ENCODE results near the gene CRYGA. TPM values are rescaled to one million over a fixed set of nuclear protein-coding genes. Genes with fewer than 3 reads are reported as not detected.

CRYGA gene, protein sequence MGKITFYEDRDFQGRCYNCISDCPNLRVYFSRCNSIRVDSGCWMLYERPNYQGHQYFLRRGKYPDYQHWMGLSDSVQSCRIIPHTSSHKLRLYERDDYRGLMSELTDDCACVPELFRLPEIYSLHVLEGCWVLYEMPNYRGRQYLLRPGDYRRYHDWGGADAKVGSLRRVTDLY
- total RNA-seq: not detected

DNA sequence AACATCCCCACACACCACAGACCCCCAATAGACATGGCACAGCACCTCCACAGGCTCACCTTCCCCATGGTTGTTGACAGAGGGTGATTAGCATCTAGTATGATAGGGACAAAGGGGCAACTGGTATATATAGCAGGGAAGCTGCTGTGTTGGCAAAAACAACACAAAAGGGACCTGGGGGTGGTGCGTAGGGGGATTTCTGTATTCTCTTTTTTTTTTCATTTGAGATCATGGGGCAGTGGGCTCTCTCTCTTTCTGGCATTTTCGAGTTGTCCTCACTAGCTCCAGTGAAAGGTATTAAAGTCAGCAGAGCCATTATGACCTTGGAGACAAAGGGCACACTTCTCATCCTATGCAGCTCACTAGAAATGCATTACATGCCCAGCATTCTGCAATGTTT is at the start of gene CRYGA:
CRYGA (minus strand) TSS at position 101 of the 400 bp plus-strand sequence; CDS start at position 68, 33 bp downstream.
- Mint-ChIP-seq H3K27me3 (ENCODE audit: low read depth) (peaks cover 6% of the 10 kb centered on the region), H3K27ac (no peak within 1 kb of the TSS), H3K4me1 (ENCODE audit: low read depth) (no peaks in the 10 kb centered on the region), H3K4me3 (no peak within 1 kb of the TSS), H3K9me3 (no peaks in the 10 kb centered on the region), H3K36me3 (ENCODE audit: insufficient read depth in 2 of 2) (no peaks in the 10 kb centered on the region)
- ATAC-seq (replicated peaks in 1 of 2) (no peak), DNase-seq (no peak)

DNA sequence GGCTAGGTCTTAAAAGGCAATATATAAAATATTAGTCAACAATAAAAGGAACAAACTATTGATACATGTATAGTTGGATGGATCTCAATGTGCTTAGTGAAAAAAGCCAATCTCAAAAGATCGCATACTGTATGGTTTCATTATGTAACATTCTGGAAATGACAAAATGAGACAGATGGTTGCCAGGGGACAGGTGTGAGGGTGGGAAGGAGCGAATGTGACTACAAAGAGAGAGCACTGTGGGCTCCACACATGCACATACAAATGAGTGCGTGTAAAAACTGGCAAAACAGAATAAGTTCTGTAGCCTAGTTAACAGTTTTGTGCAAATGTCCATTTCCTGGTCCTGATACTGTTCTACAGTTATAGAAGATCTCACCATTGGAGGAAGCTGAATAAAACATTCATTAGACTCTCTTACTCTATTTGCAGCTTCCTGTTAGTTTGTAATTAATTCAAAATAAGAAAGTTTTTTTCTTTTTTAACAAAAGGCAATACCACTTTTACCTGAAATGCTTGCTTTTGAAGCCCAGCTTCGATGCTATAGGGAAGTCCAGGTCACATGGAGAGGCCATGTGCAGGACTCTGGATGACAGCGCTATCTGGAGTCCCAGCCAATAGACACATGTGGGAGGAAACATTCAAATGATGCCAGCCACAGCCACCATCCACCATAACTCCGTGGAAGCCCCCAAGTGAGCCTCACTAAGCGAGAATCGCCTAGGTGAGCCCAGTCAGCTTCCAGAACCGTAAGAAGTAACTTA is 47.5 kb upstream of the CRYGA start:
- no peaks in the 10 kb centered on the region for H3K36me3 Mint-ChIP-seq (ENCODE audit: insufficient read depth in 2 of 2)
- H3K9me3 Mint-ChIP-seq: no peaks in the 10 kb centered on the region
- DNase-seq: no peak
- peaks cover 6% of the 10 kb centered on the region for H3K27me3 Mint-ChIP-seq (ENCODE audit: low read depth)
- H3K4me1 Mint-ChIP-seq (ENCODE audit: low read depth): no peaks in the 10 kb centered on the region
- H3K27ac Mint-ChIP-seq: no peak overlapping the region
- ATAC-seq (replicated peaks in 1 of 2): no peak
- no peak overlapping the region for H3K4me3 Mint-ChIP-seq

- Mint-ChIP-seq H3K27me3 (ENCODE audit: low read depth) (peaks cover 6% of the 10 kb centered on the region), H3K9me3 (no peaks in the 10 kb centered on the region), H3K27ac (no peak overlapping the region), H3K36me3 (ENCODE audit: insufficient read depth in 2 of 2) (no peaks in the 10 kb centered on the region), H3K4me1 (ENCODE audit: low read depth) (peaks cover 5% of the 10 kb centered on the region), H3K4me3 (no peak overlapping the region)
- no peak for ATAC-seq (replicated peaks in 1 of 2)
- DNase-seq: no peak
These were observed 45.1 kb upstream of the CRYGA start for GRCh38 chr2:208208335-208209085.

GRCh38 chr2:208207769-208208168 is 44.4 kb upstream of the CRYGA start:
- DNase-seq: no peak
- Mint-ChIP-seq H3K27me3 (ENCODE audit: low read depth) (peaks cover 6% of the 10 kb centered on the region), H3K4me1 (ENCODE audit: low read depth) (peaks cover 5% of the 10 kb centered on the region), H3K36me3 (ENCODE audit: insufficient read depth in 2 of 2) (no peaks in the 10 kb centered on the region), H3K9me3 (no peaks in the 10 kb centered on the region), H3K4me3 (no peak overlapping the region), H3K27ac (no peak overlapping the region)
- no peak for ATAC-seq (replicated peaks in 1 of 2)

DNA sequence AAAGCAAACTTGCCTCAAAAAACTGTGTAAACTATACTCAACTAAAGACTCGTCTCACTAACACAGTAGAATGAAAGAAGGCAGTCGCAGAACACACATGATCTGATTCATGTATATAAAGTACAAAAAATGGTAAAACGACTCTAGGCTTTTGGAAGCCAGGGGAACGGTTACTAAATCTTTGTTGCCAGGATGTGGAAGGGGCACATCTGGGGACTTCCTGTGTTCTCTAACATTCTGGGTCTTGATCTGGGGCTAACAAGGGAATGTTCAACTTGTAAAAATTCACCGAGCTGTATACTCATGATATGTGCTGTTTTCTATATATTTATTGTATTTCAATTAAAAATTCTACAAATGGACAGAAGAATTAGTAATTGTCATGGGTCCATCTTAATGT is 40.8 kb upstream of the CRYGA start:
- ATAC-seq (replicated peaks in 1 of 2) (no peak), DNase-seq (no peak)
- peaks cover 1% of the 10 kb centered on the region for H3K27me3 Mint-ChIP-seq (ENCODE audit: low read depth)
- H3K9me3 Mint-ChIP-seq: no peaks in the 10 kb centered on the region
- H3K4me3 Mint-ChIP-seq: no peak overlapping the region
- H3K27ac Mint-ChIP-seq: no peak overlapping the region
- H3K36me3 Mint-ChIP-seq (ENCODE audit: insufficient read depth in 2 of 2): no peaks in the 10 kb centered on the region
- peaks cover 5% of the 10 kb centered on the region for H3K4me1 Mint-ChIP-seq (ENCODE audit: low read depth)

DNA sequence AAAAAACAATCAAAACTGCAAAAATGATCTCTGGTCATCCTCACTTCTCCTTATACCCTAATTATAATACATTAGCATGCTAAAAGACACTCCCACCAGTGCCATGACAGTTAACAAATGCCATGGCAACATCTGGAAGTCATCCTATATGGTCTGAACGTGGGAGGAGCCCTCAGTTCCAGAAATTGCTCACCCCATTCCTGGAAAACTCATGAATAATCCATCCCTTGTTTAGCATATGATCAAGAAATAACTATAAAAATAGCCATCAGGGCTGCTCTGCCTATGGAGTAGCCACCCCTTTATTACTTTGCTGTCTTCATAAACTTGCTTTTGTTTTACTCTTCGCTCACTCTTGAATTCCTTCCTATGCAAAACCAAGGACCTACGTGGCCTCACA is 32.1 kb upstream of the CRYGA start:
- Mint-ChIP-seq H3K4me1 (ENCODE audit: low read depth) (no peaks in the 10 kb centered on the region), H3K4me3 (no peak overlapping the region), H3K27me3 (ENCODE audit: low read depth) (no peaks in the 10 kb centered on the region), H3K9me3 (no peaks in the 10 kb centered on the region), H3K27ac (no peak overlapping the region), H3K36me3 (ENCODE audit: insufficient read depth in 2 of 2) (no peaks in the 10 kb centered on the region)
- ATAC-seq (replicated peaks in 1 of 2): no peak
- no peak for DNase-seq

DNA sequence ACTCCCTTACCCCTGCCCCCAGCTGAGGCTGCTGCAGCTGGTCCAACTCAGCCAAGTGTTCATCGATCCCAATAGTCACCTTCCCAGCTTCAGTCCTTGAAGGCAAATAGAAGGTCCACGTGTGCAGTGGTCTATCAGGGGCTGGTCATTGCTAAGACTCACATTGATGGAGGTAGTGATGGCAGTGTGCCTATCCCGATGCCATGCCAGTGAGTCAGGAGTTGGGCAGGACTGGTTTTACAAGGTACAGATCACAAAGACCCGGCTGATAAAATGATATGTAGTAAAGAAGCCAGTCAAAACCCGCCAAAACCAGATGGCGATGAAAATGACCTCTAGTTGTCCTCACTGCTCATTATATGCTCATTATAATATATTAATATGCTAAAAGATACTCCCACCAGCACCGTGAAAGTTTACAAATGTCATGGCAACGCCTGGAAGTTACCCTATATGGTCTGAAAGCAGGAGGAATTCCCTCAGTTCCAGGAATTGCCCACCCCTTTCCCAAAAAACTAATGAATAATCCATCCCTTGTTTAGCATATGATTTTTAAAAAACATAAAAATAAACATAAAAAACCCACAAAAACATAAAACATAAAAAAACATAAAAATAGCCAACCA is 29.3 kb upstream of the CRYGA start:
- Mint-ChIP-seq H3K9me3 (no peaks in the 10 kb centered on the region), H3K27ac (no peak overlapping the region)

DNA sequence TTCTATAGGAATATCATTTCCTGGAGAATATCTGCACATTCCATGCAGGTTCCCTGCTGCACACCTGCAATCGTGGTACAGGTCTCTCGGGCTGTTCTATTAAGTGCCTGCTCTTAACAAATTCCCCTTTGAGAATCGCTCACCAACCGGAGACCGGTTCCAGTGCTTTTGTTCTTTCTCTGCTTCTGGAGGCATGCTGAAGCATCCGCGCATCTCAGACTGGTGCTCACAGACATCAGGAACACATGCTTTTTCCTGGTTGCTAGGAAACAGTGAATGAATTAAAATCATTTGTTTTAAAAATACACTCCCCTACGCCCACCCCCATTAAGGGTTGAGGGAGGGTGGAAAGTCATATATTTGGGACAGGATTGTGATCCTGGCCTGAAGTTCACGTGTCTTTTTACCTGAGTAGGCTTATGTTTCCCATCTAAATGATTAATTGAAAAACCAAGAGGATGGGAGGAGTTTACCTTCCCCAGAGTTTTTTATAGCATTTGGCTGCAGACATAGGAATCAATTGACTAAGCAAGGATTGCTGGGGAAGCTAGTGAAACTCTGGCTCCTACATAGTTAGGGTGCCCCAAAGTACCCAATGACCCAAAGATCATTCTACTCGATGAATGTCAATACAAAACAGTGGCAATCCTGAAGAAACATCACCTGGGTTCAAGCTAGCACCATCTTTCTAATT is 26.6 kb upstream of the CRYGA start, which contains the start of gene C2orf80:
C2orf80 (minus strand) TSS at position 221 of the 694 bp plus-strand sequence. CDS start 3,044 bp downstream, outside the sequence.
- no peak for DNase-seq
- H3K4me1 Mint-ChIP-seq (ENCODE audit: low read depth): no peaks in the 10 kb centered on the region
- H3K36me3 Mint-ChIP-seq (ENCODE audit: insufficient read depth in 2 of 2): no peaks in the 10 kb centered on the region
- no peak within 1 kb of the TSS for H3K4me3 Mint-ChIP-seq
- no peaks in the 10 kb centered on the region for H3K9me3 Mint-ChIP-seq
- H3K27ac Mint-ChIP-seq: no peak within 1 kb of the TSS
- no peak for ATAC-seq (replicated peaks in 1 of 2)
- H3K27me3 Mint-ChIP-seq (ENCODE audit: low read depth): no peaks in the 10 kb centered on the region

More for the DNA sequence above, 29.3 kb upstream of the CRYGA start:
- ATAC-seq (replicated peaks in 1 of 2) (no peak), DNase-seq (no peak)
- Mint-ChIP-seq H3K4me1 (ENCODE audit: low read depth) (no peaks in the 10 kb centered on the region), H3K27me3 (ENCODE audit: low read depth) (no peaks in the 10 kb centered on the region), H3K36me3 (ENCODE audit: insufficient read depth in 2 of 2) (no peaks in the 10 kb centered on the region), H3K4me3 (no peak overlapping the region)

- Mint-ChIP-seq H3K9me3 (no peaks in the 10 kb centered on the region), H3K4me1 (ENCODE audit: low read depth) (no peaks in the 10 kb centered on the region), H3K4me3 (no peak overlapping the region), H3K36me3 (ENCODE audit: insufficient read depth in 2 of 2) (no peaks in the 10 kb centered on the region), H3K27me3 (ENCODE audit: low read depth) (peaks cover 5% of the 10 kb centered on the region), H3K27ac (no peak overlapping the region)
- ATAC-seq (replicated peaks in 1 of 2) (no peak), DNase-seq (no peak)
These were observed 25.9 kb upstream of the CRYGA start for GRCh38 chr2:208189069-208189809.

GRCh38 chr2:208186893-208187292 is 23.5 kb upstream of the CRYGA start:
- Mint-ChIP-seq H3K27ac (no peak overlapping the region), H3K27me3 (ENCODE audit: low read depth) (peaks cover 6% of the 10 kb centered on the region), H3K4me3 (no peak overlapping the region), H3K4me1 (ENCODE audit: low read depth) (no peaks in the 10 kb centered on the region), H3K9me3 (no peaks in the 10 kb centered on the region), H3K36me3 (ENCODE audit: insufficient read depth in 2 of 2) (no peaks in the 10 kb centered on the region)
- ATAC-seq (replicated peaks in 1 of 2): no peak
- no peak for DNase-seq

- H3K27ac Mint-ChIP-seq: no peak overlapping the region
- ATAC-seq (replicated peaks in 1 of 2) (no peak), DNase-seq (no peak)
- H3K27me3 Mint-ChIP-seq (ENCODE audit: low read depth): peaks cover 6% of the 10 kb centered on the region
- no peaks in the 10 kb centered on the region for H3K9me3 Mint-ChIP-seq
- H3K4me1 Mint-ChIP-seq (ENCODE audit: low read depth): no peaks in the 10 kb centered on the region
- no peak overlapping the region for H3K4me3 Mint-ChIP-seq
- H3K36me3 Mint-ChIP-seq (ENCODE audit: insufficient read depth in 2 of 2): no peaks in the 10 kb centered on the region
These were observed 23.1 kb upstream of the CRYGA start for GRCh38 chr2:208186465-208186864.

Measured in activated T-cell treated with anti-CD3 and anti-CD28 coated beads, Interleukin-2, amount 50 U/mL, for 72 hours (primary cell).